GM06990 (cell line): ENCODE data around the gene PRSS2.
"Not testable (repeated sequence)": the region's sequence is repeated elsewhere in the genome, so short reads cannot be mapped to it uniquely, and the experiment has no call there.

Source experiments
- DNase-seq: peaks from one replicate; pipeline ENCODE4 v3.0.0-alpha.2; 2011; ENCODE audit not compliant: insufficient read length; ENCODE audit errors: extremely low read depth
- H3K27me3 ChIP-seq: replicated peaks from 2 replicates; pipeline ENCODE4 v1.6.0; 2011; ENCODE audit warnings: low read length; ENCODE audit not compliant: control insufficient read depth, insufficient read depth
- H3K36me3 ChIP-seq: 2 replicates; pipeline ENCODE4 v1.5.1; 2011; ENCODE audit warnings: low read length; ENCODE audit not compliant: control insufficient read depth, insufficient read depth
- H3K4me3 ChIP-seq: replicated peaks from 2 replicates; pipeline ENCODE4 v1.5.1; 2011; ENCODE audit warnings: low read depth, mild to moderate bottlenecking, control low read depth, low read length
- TF ChIP-seq, protein P1 (sequence below): IDR thresholded peaks from 2 replicates; pipeline ENCODE4 v1.5.1; 2011; ENCODE audit warnings: low read length, control low read depth, mild to moderate bottlenecking, inconsistent platforms; ENCODE audit not compliant: insufficient read depth, poor library complexity, severe bottlenecking

PRSS2 gene

DNA sequence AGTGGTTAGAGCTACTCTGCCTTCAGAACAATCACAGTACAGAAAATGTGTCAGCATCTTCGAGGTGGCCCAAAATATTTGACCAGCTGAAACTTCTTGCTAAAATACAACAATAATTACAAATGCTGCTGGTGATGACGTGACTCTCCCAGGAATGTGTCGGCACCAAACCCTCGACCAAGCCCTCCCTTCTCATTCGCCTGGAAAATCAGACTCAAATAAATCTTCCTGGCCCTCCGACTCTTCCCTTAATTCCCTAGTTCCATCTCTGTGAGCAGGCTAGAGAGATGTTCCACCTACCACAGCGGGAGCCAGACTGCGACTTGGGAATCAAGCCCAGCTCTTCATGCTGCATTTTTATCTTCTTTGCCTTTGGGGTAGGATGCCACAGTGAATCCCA, 4.1 kb downstream of the PRSS2 start:
- Histone ChIP-seq H3K4me3 (no peak overlapping the region), H3K36me3 (no peaks in the 10 kb centered on the region), H3K27me3 (no peaks in the 10 kb centered on the region)
- DNase-seq = no peak
- TF ChIP-seq, protein P1, sequence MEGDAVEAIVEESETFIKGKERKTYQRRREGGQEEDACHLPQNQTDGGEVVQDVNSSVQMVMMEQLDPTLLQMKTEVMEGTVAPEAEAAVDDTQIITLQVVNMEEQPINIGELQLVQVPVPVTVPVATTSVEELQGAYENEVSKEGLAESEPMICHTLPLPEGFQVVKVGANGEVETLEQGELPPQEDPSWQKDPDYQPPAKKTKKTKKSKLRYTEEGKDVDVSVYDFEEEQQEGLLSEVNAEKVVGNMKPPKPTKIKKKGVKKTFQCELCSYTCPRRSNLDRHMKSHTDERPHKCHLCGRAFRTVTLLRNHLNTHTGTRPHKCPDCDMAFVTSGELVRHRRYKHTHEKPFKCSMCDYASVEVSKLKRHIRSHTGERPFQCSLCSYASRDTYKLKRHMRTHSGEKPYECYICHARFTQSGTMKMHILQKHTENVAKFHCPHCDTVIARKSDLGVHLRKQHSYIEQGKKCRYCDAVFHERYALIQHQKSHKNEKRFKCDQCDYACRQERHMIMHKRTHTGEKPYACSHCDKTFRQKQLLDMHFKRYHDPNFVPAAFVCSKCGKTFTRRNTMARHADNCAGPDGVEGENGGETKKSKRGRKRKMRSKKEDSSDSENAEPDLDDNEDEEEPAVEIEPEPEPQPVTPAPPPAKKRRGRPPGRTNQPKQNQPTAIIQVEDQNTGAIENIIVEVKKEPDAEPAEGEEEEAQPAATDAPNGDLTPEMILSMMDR = no peak

DNA sequence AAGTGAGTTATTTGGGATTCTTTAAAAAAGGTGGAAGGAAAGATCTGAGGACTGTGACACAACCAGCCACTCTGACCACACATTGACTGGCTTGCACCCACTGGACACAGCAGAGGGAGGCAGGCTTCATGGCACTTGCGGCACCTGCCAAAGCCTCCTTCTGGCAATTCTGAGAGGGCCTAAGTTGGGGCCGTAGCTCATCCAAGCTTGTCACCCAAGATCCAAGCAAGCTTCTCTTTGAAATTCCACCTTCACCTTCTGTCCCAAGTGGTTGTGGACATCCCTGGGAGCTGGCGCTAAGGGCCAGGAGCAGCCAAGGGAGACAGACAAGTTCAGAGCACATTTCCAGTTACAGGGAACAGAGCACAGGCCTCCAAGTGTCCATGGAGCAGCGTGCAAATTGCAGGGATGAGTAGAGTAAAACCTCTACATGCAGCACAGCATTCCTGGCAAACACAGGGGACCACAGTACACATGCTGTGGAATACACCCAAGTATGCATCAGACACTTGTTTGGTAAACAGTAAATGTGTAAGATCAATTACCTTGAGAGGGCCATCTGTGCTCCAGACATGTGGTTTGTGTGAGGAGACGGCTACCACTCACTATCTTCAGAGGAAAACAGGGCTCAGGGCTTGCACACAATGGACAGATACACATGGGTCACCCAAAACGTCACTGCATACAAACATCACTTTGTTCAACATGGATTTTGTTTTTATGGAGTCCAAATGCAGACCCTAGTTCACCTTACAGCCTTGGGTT, 4.8 kb downstream of the PRSS2 start:
- DNase-seq, H3K4me3 ChIP-seq, H3K36me3 ChIP-seq, H3K27me3 ChIP-seq: not testable (repeated sequence)

DNA sequence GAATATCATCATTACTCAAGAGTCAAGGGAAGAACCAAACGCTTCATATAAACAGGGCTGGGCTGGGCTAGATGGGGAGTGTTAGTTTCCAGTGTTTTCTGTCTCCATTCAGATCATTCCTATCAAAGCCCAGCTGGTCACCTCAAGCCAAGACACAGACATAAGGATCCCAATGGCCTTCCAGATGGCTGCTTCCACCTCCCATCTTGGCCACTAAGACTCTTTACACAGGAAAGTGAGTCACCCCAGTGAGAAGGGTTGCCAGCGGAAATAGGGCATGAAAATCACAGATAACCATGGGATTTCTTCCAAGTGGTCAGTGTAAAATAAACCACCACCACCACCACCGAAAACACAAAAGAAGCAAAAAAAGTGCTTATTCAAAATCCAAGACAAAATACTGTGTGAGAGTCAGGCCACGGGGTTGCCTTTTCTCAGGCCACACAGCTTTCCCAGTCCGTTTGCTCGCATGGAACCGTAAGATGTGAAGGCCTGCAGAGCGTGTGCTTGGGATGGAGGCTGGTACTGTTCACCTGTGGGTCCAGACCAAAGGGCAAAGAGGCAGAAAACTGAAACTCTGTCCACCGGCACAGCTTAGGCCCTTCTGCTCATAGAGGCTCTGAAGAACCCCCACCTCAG, 5.6 kb downstream of the PRSS2 start:
- no peak for DNase-seq
- H3K27me3 ChIP-seq = no peaks in the 10 kb centered on the region
- no peak overlapping the region for H3K4me3 ChIP-seq
- TF ChIP-seq, protein P1 = no peak
- H3K36me3 ChIP-seq = no peaks in the 10 kb centered on the region

DNA sequence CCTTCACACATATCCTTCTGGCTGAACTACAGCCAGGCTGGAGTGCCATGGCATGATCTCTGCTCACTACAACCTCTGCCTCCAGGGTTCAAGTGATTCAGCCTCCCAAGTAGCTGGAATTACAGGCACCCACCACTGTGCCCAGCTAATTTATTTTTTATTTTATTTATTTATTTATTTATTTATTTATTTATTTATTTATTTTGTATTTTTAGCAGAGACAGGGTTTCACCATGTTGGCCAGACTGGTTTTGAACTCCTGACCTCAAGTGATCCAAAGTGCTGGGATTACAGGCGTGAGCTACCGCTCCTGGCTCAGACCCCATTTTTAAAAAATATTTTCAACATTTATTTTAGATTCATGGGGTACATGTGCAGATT, 6.1 kb downstream of the PRSS2 start:
- H3K27me3 ChIP-seq, H3K36me3 ChIP-seq, DNase-seq, H3K4me3 ChIP-seq: not testable (repeated sequence)

DNA sequence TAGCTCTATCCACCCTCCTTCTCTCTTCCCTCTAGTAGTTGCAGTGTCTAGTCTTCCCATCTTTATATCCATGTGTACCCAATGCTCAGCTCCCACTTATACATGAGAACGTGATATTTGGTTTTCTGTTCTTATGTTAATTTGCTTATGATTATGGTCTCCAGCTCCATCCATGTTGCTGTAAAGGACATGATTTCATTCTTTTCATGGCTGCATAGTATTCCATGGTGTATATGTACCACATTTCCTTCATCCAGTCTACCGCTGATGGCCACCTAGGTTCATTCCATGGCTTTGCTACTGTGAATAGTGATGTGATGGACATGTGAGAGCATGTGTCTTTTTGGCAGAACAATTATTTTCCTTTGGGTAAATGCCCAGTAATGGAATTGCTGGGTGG, 6.5 kb downstream of the PRSS2 start:
- H3K4me3 ChIP-seq = no peak overlapping the region
- no peaks in the 10 kb centered on the region for H3K27me3 ChIP-seq
- H3K36me3 ChIP-seq = no peaks in the 10 kb centered on the region
- TF ChIP-seq, protein P1 = no peak
- DNase-seq = no peak

DNA sequence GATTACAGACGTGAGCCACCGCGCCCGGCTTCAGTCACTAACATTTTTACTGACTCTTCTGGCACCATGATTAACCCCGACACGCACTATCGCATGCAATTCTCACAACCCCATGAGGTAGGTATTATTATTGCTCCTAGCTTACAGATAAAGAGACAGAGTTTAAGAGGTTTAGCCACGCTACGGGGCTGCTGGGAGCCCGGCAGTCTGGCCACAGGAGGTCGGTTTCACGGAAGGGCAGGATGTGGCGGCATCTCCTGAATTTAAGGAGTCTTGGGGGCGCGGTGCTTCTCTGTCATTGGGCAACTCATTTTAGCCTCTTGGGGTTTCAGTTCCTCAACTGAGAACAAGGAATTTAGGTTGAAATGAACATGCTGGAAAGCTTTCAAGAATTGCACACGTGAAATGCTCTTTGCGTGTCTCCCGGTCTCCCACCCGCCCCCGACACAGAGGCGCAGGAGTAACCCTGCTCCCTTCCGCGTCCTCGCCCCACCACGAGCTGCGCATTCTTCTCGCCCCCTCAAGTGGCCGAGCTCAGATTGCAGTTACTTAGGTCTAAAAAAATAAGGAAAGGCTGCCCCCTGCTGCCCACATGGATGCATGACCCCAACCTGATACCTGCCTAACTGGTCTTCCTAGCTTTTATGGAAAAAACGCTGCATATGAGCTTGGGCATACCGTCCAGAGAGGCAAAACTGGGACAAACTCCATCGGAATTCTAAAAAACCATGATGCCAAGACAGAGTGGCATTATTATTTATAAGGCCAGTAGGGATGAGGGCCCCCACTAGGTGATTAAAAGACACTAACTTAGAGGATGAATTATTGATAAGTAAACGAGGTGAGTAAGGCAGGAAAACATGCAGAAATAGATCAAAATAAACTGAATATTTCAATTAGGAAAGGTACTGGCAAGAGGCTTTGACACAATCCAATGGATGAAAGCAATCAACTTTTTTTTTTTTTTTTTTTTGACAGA, 12.4 kb downstream of the PRSS2 start:
- H3K4me3 ChIP-seq = peak overlapping the region; percentile 58

More for the DNA sequence above, 12.4 kb downstream of the PRSS2 start:
- TF ChIP-seq, protein P1 = peak; percentile 93
- peak; percentile 83 for DNase-seq
- Histone ChIP-seq H3K36me3 (no peaks in the 10 kb centered on the region), H3K27me3 (no peaks in the 10 kb centered on the region)
